SH-SY5Y (cell line): ENCODE data around the gene SMPX.

Experiments
- GATA2 ChIP-seq: IDR thresholded peaks from 2 replicates; pipeline ENCODE4 v1.6.1; 2011; ENCODE audit warnings: mild to moderate bottlenecking, low read depth, low read length
- GATA3 ChIP-seq: IDR thresholded peaks from 2 replicates; pipeline ENCODE4 v1.6.1; 2011; ENCODE audit warnings: low read depth, mild to moderate bottlenecking, low read length, moderate library complexity

- TF ChIP-seq GATA2 (no peak), GATA3 (no peak)
These were observed 39.3 kb downstream of the SMPX start for GRCh38 chrX:21718575-21718974.
